ENCODE results near the gene TMEM245.

TMEM245 gene

GRCh38 chr9:109014608-109015280, 105.0 kb downstream of the TMEM245 start:
- H4K20me1 ChIP-seq (ENCODE audit: control insufficient read depth, insufficient read depth, low read depth, low read length): peaks cover 3% of the 10 kb centered on the region
- no peak for TF ChIP-seq EZH2phosphoT487 (IDR thresholded peaks at IDR 0.05; ENCODE audit: borderline replicate concordance, low read length)
- no peak for TF ChIP-seq CTCF (IDR thresholded peaks at IDR 0.05; ENCODE audit: low read depth, low read length, poor library complexity, severe bottlenecking)
- peaks cover 31% of the 10 kb centered on the region for H3K79me2 ChIP-seq (ENCODE audit: control insufficient read depth, low read length)
- no peaks in the 10 kb centered on the region for H3K9me3 ChIP-seq (ENCODE audit: control insufficient read depth, insufficient read depth, low read length)
- peaks cover 27% of the 10 kb centered on the region for H3F3A ChIP-seq (ENCODE audit: control insufficient read depth, insufficient read depth)
- H3K27me3 ChIP-seq (ENCODE audit: control insufficient read depth, low read length): no peaks in the 10 kb centered on the region
- H3K4me3 ChIP-seq (ENCODE audit: low read length): no peak overlapping the region
- no peaks in the 10 kb centered on the region for H3K9me2 ChIP-seq (replicated peaks; ENCODE audit: control insufficient read depth, low read length)
- peaks cover 23% of the 10 kb centered on the region for H3K4me1 ChIP-seq (ENCODE audit: control insufficient read depth, low read length)
- H3K27ac ChIP-seq (ENCODE audit: low read depth, low read length): no peak overlapping the region
- H3K4me2 ChIP-seq (ENCODE audit: low read length): no peak overlapping the region
- peaks cover 9% of the 10 kb centered on the region for H3K36me3 ChIP-seq (ENCODE audit: control insufficient read depth, low read length)

- Histone ChIP-seq H3K4me3 (ENCODE audit: low read length) (peak overlapping the region; percentile 68), H4K20me1 (ENCODE audit: control insufficient read depth, insufficient read depth, low read depth, low read length) (peaks cover 3% of the 10 kb centered on the region), H3F3A (ENCODE audit: control insufficient read depth, insufficient read depth) (peaks cover 27% of the 10 kb centered on the region), H3K4me2 (ENCODE audit: low read length) (peak overlapping the region; percentile 71), H3K79me2 (ENCODE audit: control insufficient read depth, low read length) (peaks cover 39% of the 10 kb centered on the region), H3K4me1 (ENCODE audit: control insufficient read depth, low read length) (peaks cover 23% of the 10 kb centered on the region), H3K9me2 (replicated peaks; ENCODE audit: control insufficient read depth, low read length) (no peaks in the 10 kb centered on the region), H3K36me3 (ENCODE audit: control insufficient read depth, low read length) (peaks cover 1% of the 10 kb centered on the region), H3K27me3 (ENCODE audit: control insufficient read depth, low read length) (no peaks in the 10 kb centered on the region), H3K9me3 (ENCODE audit: control insufficient read depth, insufficient read depth, low read length) (no peaks in the 10 kb centered on the region), H3K27ac (ENCODE audit: low read depth, low read length) (no peak overlapping the region)
- TF ChIP-seq CTCF (IDR thresholded peaks at IDR 0.05; ENCODE audit: low read depth, low read length, poor library complexity, severe bottlenecking) (no peak), EZH2phosphoT487 (IDR thresholded peaks at IDR 0.05; ENCODE audit: borderline replicate concordance, low read length) (no peak)
These were observed 105.8 kb downstream of the TMEM245 start for GRCh38 chr9:109013679-109014607.

- Histone ChIP-seq H3K4me3 (ENCODE audit: low read length) (peak within 1 kb of the TSS; percentile 77), H3K9me3 (ENCODE audit: control insufficient read depth, insufficient read depth, low read length) (no peaks in the 10 kb centered on the region), H3F3A (ENCODE audit: control insufficient read depth, insufficient read depth) (peaks cover 27% of the 10 kb centered on the region), H3K79me2 (ENCODE audit: control insufficient read depth, low read length) (peaks cover 44% of the 10 kb centered on the region), H3K4me2 (ENCODE audit: low read length) (peak within 1 kb of the TSS; percentile 74), H4K20me1 (ENCODE audit: control insufficient read depth, insufficient read depth, low read depth, low read length) (peaks cover 3% of the 10 kb centered on the region), H3K9me2 (replicated peaks; ENCODE audit: control insufficient read depth, low read length) (no peaks in the 10 kb centered on the region), H3K36me3 (ENCODE audit: control insufficient read depth, low read length) (no peaks in the 10 kb centered on the region; the same call in 1 of the 2 replicates), H3K27ac (ENCODE audit: low read depth, low read length) (no peak within 1 kb of the TSS), H3K27me3 (ENCODE audit: control insufficient read depth, low read length) (no peaks in the 10 kb centered on the region), H3K4me1 (ENCODE audit: control insufficient read depth, low read length) (peaks cover 23% of the 10 kb centered on the region)
- TF ChIP-seq EZH2phosphoT487 (IDR thresholded peaks at IDR 0.05; ENCODE audit: borderline replicate concordance, low read length): no peak
- TF ChIP-seq CTCF (IDR thresholded peaks at IDR 0.05; ENCODE audit: low read depth, low read length, poor library complexity, severe bottlenecking): no peak
These were observed 106.7 kb downstream of the TMEM245 start, which contains the start of gene CTNNAL1 for GRCh38 chr9:109012876-109013678. Gene CTNNAL1, minus strand, starts transcription at chr9:109013499. Its CDS starts 57 bp downstream, at chr9:109013442.

All from DOHH2 (cell line).